Panc1 (cell line): ENCODE data around the gene TTC16. TPM values are rescaled to one million over a fixed set of nuclear protein-coding genes. Genes with fewer than 3 reads are reported as not detected.

Experiments used
- ATAC-seq: fragments of 200-7000 bp; cut with Tn5 transposase; 2 replicates; pipeline ENCODE4 v1.9.1; 2020; ENCODE audit warnings: mild to moderate bottlenecking, moderate library complexity
- BruUV-seq: library from RNA; stranded (reverse); fragments of 400-500 nt; replicated peaks from 2 replicates; lab custom pipeline; 2021; lab: Mats Ljungman, UMichigan
- CTCF ChIA-PET: fragments of 300-600 bp; sonication (Branson Sonifier 250); formaldehyde crosslinking; loops from one replicate; lab custom pipeline; 2022; ENCODE audit warnings: antibody characterized with exemption; lab: Charles Lee
- POLR2A ChIA-PET: fragments of 300-600 bp; sonication (Branson Sonifier 250); formaldehyde crosslinking; loops from one replicate; lab custom pipeline; 2022; ENCODE audit warnings: antibody characterized with exemption; lab: Charles Lee
- DNase-seq: peaks from one replicate; pipeline ENCODE4 v3.0.0-alpha.2; 2010; ENCODE audit warnings: low read depth, low spot score
- H3K27ac ChIP-seq: 2 replicates; pipeline ENCODE4 v1.5.1; 2011; ENCODE audit warnings: mild to moderate bottlenecking, low read length, inconsistent platforms
- H3K27me3 ChIP-seq: fragments of 200-500 bp; sonication (Bioruptor generic); 2 replicates; pipeline ENCODE4 v1.6.0; 2014; ENCODE audit warnings: low read length, inconsistent platforms; ENCODE audit not compliant: control insufficient read depth, insufficient read depth
- H3K36me3 ChIP-seq: fragments of 200-500 bp; sonication (Bioruptor generic); 2 replicates; pipeline ENCODE4 v1.5.1; 2014; ENCODE audit warnings: inconsistent platforms, mild to moderate bottlenecking, low read length, moderate library complexity; ENCODE audit not compliant: control insufficient read depth, insufficient read depth
- H3K4me1 ChIP-seq: 2 replicates; pipeline ENCODE4 v1.5.1; 2011; ENCODE audit warnings: inconsistent platforms, mild to moderate bottlenecking, low read length, moderate library complexity; ENCODE audit not compliant: control insufficient read depth, insufficient read depth
- H3K4me3 ChIP-seq, 2 experiments: 2 replicates each; pipeline ENCODE4 v1.5.1; 2011 to 2012; ENCODE audit warnings: low read depth in 2 of 2, low read length in 2 of 2, mild to moderate bottlenecking in 2 of 2, inconsistent platforms in 1 of 2, moderate library complexity in 1 of 2
- H3K9me3 ChIP-seq: fragments of 200-500 bp; sonication (Bioruptor generic); 2 replicates; pipeline ENCODE4 v1.5.1; 2014; ENCODE audit warnings: low read depth, mild to moderate bottlenecking, inconsistent platforms, low read length, moderate library complexity; ENCODE audit not compliant: control insufficient read depth, insufficient read depth
- CTCF ChIP-seq: fragments of 450-650 bp; IDR thresholded peaks from 2 replicates; pipeline ENCODE4 v1.5.1; 2017; ENCODE audit warnings: mild to moderate bottlenecking
- POLR2AphosphoS5 ChIP-seq: IDR thresholded peaks from 2 replicates; pipeline ENCODE4 v1.6.1; 2012; ENCODE audit warnings: mild to moderate bottlenecking, low read depth, low read length, moderate library complexity
- REST ChIP-seq, 2 experiments: IDR thresholded peaks; 2 replicates each; pipeline ENCODE4 v1.6.1; 2011 to 2012; ENCODE audit warnings: low read depth in 2 of 2, control low read depth in 1 of 2, low read length in 1 of 2, mild to moderate bottlenecking in 1 of 2, moderate library complexity in 1 of 2; ENCODE audit not compliant: insufficient read depth in 1 of 2
- SIN3A ChIP-seq: IDR thresholded peaks from 2 replicates; pipeline ENCODE4 v1.6.1; 2012; ENCODE audit warnings: low read depth, mild to moderate bottlenecking, low read length, moderate library complexity, borderline replicate concordance; ENCODE audit not compliant: insufficient read depth
- TCF7L2 ChIP-seq: IDR thresholded peaks from 2 replicates; pipeline ENCODE4 v1.6.1; 2011; ENCODE audit warnings: mild to moderate bottlenecking, low read depth, low read length, inconsistent platforms
- in situ Hi-C: cut with HindIII; loops from 2 replicates; pipeline ENCODE4 v1.10.0; 2016; ENCODE audit warnings: low sequenced_read_pairs, low pct_unique_long_range_greater_than_20kb
- intact Hi-C: fragments of 100-400 bp; cut with micrococcal nuclease; formaldehyde crosslinking; loops from one replicate; pipeline ENCODE4 v1.10.0; 2022; ENCODE audit not compliant: unreplicated experiment
- total RNA-seq: library from RNA; stranded (reverse); gene quantifications from one replicate; pipeline ENCODE4 v1.2.1, GENCODE V29; 2021; ENCODE audit not compliant: unreplicated experiment

Gene TTC16
- total RNA-seq, 1 experiment from 2014 or later = 0.05 TPM

DNA sequence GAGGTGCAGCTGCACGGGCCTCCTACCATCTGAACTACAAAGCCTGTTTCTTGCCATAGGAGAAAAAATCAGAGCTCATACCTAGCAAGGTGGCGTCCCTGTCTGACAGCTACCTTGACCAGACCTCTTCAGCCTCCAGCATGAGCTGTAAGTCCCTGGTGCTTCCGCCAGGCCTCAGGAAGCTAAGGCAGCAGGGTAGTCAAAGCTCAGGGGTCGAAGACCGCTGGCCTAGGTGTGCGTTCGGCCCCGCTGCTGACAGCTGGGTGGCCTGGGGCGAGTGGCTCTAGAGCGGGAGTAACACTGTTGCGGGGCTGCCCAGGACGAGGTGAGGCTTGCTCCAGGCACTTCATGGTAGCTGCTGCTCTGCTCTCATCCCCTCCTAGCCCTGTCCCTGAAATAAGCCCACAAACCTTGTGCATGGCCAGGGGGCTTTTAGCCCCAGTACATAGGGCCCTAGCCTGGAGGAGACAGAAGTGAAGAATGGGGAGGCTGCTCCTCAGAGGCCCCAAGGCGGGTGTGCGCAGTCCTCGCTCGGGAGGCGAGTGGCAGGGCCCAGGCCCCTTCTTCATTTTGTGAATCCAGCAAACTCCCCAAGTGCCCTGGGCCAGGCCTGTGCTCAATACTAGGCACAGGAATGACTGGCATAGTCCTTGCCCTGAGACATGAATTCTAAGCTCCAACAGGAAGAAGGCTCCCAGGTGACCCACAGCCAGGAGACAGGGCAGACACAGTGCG lies 13.8 kb downstream of the TTC16 start:
- no peaks in the 10 kb centered on the region for H3K9me3 ChIP-seq
- H3K36me3 ChIP-seq = no peaks in the 10 kb centered on the region
- DNase-seq (no peak), ATAC-seq (no peak)
- H3K27ac ChIP-seq = no peak overlapping the region
- H3K27me3 ChIP-seq = no peaks in the 10 kb centered on the region
- no TSS peak for BruUV-seq
- TF ChIP-seq CTCF (no peak), POLR2AphosphoS5 (no peak), REST (IDR thresholded peaks at IDR 0.05; ENCODE audit: insufficient read depth in 1 of 2, low read depth in 2 of 2, low read length in 1 of 2) (no peak), SIN3A (no peak), TCF7L2 (no peak)
- POLR2A ChIA-PET = interaction anchor here (0.6 kb wide), 1 partner anchor 426 kb away, joined by 9 read pairs; no protein-coding TSS in a partner anchor
- CTCF ChIA-PET = interaction anchor here (1.0 kb wide), 1 partner anchor 129 kb away, joined by 7 read pairs; no protein-coding TSS in a partner anchor
- H3K4me1 ChIP-seq = no peaks in the 10 kb centered on the region
- in situ Hi-C loops = no loop called here
- H3K4me3 ChIP-seq = no peak overlapping the region
- intact Hi-C loops = loop anchor here (10.0 kb wide), 1 partner anchor 145 kb away; no protein-coding TSS in a partner anchor

GRCh38 chr9:127730262-127730661 lies 14.4 kb downstream of the TTC16 start:
- H3K27ac ChIP-seq = no peak overlapping the region
- no peak overlapping the region for H3K4me3 ChIP-seq
- TF ChIP-seq POLR2AphosphoS5 (no peak), TCF7L2 (no peak), CTCF (no peak)
- no peak for ATAC-seq
- in situ Hi-C loops (no loop called here), intact Hi-C loops (loop anchor here (10.0 kb wide), 1 partner anchor 145 kb away; no protein-coding TSS in a partner anchor)
- ChIA-PET CTCF (no interaction called here), POLR2A (no interaction called here)
- H3K27me3 ChIP-seq = no peaks in the 10 kb centered on the region
- no peak for DNase-seq
- BruUV-seq = no TSS peak
- no peaks in the 10 kb centered on the region for H3K9me3 ChIP-seq
- H3K4me1 ChIP-seq = no peaks in the 10 kb centered on the region
- H3K36me3 ChIP-seq = no peaks in the 10 kb centered on the region
